ENCODE data around the gene ZNF335. TPM values are rescaled to one million over a fixed set of nuclear protein-coding genes. Genes with fewer than 3 reads are reported as not detected.

Gene ZNF335
- total and polyA plus RNA-seq, 2 of the 13 experiments (the other 11 are each of a cell fraction or from before 2014, with no cell fraction given): 9.7 to 13.7 TPM

DNA sequence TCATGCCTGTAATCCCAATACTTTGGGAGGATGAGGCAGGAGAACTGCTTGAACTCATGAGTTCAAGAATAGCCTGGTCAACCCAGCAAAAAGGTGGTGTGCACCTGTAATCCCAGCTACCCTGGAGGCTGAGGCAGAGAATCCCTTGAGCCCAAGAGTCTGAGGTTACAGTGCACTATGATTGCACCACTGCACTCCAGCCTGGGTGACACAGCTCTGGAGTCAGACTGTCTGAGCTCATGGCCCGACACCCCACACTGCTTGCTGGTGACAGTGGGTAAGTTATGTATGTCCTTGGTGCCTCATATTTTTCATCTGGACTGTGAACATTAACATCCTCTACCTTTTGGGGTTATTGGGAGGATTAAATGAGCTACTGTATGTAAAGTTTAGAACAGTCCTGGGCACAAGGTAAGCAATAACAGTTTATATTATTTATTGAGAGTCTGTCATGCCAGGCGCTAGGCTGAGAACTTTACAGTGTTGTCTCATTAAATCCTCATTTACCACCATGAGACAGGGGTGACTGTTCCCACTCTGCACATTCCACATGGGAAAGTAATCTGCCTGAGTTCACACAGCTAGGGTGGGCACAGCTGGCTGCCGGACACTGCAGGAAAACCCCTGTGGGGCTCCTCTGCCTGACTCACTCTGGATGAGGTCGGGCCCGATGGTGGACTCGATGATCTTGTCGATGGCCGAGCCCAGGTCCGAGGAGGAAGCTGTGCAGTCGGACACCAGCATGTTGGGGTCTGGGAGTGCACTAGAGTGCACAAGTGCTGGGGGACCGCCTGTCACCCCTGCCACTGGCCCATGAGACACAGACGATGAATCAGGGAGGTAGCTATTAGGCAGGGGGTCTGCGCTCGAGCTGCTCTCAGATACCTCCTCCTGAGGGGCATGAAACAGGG, 2.9 kb downstream of the ZNF335 start (continued):
- no peak for TF ChIP-seq PATZ1 (CRISPR knock-in tag; IDR thresholded peaks at IDR 0.05)
- no peak for TF ChIP-seq FOXA1 (IDR thresholded peaks at IDR 0.05)
- TF ChIP-seq FOXA1 (CRISPR knock-in tag; IDR thresholded peaks at IDR 0.05): no peak
- no peak for TF ChIP-seq RNF219 (CRISPR knock-in tag; IDR thresholded peaks at IDR 0.05)
- no peak for TF ChIP-seq ZNF232 (CRISPR knock-in tag; IDR thresholded peaks at IDR 0.05; ENCODE audit: borderline replicate concordance)
- TF ChIP-seq, protein P1, sequence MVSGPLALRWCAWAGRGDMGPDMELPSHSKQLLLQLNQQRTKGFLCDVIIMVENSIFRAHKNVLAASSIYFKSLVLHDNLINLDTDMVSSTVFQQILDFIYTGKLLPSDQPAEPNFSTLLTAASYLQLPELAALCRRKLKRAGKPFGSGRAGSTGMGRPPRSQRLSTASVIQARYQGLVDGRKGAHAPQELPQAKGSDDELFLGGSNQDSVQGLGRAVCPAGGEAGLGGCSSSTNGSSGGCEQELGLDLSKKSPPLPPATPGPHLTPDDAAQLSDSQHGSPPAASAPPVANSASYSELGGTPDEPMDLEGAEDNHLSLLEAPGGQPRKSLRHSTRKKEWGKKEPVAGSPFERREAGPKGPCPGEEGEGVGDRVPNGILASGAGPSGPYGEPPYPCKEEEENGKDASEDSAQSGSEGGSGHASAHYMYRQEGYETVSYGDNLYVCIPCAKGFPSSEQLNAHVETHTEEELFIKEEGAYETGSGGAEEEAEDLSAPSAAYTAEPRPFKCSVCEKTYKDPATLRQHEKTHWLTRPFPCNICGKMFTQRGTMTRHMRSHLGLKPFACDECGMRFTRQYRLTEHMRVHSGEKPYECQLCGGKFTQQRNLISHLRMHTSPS (CRISPR knock-in tag; IDR thresholded peaks at IDR 0.05; ENCODE audit: low read depth): no peak
- TF ChIP-seq PBX3 (CRISPR knock-in tag; IDR thresholded peaks at IDR 0.05; ENCODE audit: borderline replicate concordance): no peak
- peak; percentile 43 for TF ChIP-seq AGO2 (optimal IDR thresholded peaks at IDR 0.05; ENCODE audit: low read depth, low read length)
- no peak for TF ChIP-seq RFXANK (CRISPR knock-in tag; IDR thresholded peaks at IDR 0.05)
- TF ChIP-seq IKZF5 (CRISPR knock-in tag; IDR thresholded peaks at IDR 0.05): no peak
- TF ChIP-seq RFX1 (IDR thresholded peaks at IDR 0.05): no peak
- TF ChIP-seq SIX1 (CRISPR knock-in tag; IDR thresholded peaks at IDR 0.05; ENCODE audit: borderline replicate concordance): no peak
- no peak for TF ChIP-seq SAFB2 (CRISPR knock-in tag; IDR thresholded peaks at IDR 0.05; ENCODE audit: borderline replicate concordance, low read depth)
- TF ChIP-seq, protein P2, sequence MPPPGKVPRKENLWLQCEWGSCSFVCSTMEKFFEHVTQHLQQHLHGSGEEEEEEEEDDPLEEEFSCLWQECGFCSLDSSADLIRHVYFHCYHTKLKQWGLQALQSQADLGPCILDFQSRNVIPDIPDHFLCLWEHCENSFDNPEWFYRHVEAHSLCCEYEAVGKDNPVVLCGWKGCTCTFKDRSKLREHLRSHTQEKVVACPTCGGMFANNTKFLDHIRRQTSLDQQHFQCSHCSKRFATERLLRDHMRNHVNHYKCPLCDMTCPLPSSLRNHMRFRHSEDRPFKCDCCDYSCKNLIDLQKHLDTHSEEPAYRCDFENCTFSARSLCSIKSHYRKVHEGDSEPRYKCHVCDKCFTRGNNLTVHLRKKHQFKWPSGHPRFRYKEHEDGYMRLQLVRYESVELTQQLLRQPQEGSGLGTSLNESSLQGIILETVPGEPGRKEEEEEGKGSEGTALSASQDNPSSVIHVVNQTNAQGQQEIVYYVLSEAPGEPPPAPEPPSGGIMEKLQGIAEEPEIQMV (CRISPR knock-in tag; IDR thresholded peaks at IDR 0.05; ENCODE audit: low read depth): no peak
- no peak for TF ChIP-seq ZNF724P (CRISPR knock-in tag; IDR thresholded peaks at IDR 0.05; ENCODE audit: borderline replicate concordance)
- TF ChIP-seq ATF7-NPFF (CRISPR knock-in tag; IDR thresholded peaks at IDR 0.05; ENCODE audit: low read depth): 0 out of 2 replicates have a peak, but pooled peaks have one; percentile 24
- TF ChIP-seq YY1 (IDR thresholded peaks at IDR 0.05; ENCODE audit: insufficient read depth, insufficient replicate concordance, low read depth, low read length): no peak
- 0 out of 2 replicates have a peak, but pooled peaks have one; percentile 8 for TF ChIP-seq ZKSCAN8 (CRISPR knock-in tag; IDR thresholded peaks at IDR 0.05; ENCODE audit: borderline replicate concordance)
- TF ChIP-seq RXRA (CRISPR knock-in tag; IDR thresholded peaks at IDR 0.05): peak; percentile 5; the same call in 1 of the 2 replicates

Measured in HepG2 (cell line).